Measurements from ENCODE around the gene MAL. TPM values are rescaled to one million over a fixed set of nuclear protein-coding genes. Genes with fewer than 3 reads are reported as not detected.

MAL gene
- polyA plus RNA-seq, 1 donor from 2014 or later, result not detected

DNA sequence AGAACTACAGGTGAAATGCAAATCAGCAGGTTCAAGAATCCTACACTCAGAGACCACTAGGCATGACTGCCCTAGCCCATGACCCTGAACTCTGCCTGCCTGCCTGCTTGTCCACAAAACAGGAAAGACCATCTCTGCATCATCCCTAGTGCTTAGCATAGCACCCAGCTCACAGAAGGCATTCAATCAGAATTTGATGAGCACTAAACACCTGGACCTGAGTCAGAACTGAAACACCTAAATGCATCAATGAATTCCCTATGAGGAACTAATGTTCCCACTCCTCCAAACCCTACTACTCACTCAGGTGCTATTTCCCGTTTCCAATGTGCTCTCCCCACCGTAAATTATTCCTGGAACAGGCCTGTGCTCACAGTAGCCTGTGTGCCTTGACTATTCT is 74.4 kb downstream of the MAL start:
- Histone ChIP-seq H3K9me3 (ENCODE audit: low read length) (no peaks in the 10 kb centered on the region), H3F3A (ENCODE audit: insufficient read depth, low read length, poor library complexity, severe bottlenecking) (no peaks in the 10 kb centered on the region), H3K79me2 (replicated peaks; ENCODE audit: insufficient read depth, low read length) (no peaks in the 10 kb centered on the region), H3K27me3 (ENCODE audit: insufficient read depth, low read depth, low read length) (no peaks in the 10 kb centered on the region), H3K9ac (ENCODE audit: low read length) (no peak overlapping the region), H4K20me1 (ENCODE audit: insufficient read depth) (no peaks in the 10 kb centered on the region), H2AFZ (ENCODE audit: low read depth, low read length) (no peak overlapping the region), H3K27ac (ENCODE audit: low read length) (no peak overlapping the region), H3K36me3 (ENCODE audit: insufficient read depth, low read length) (peaks cover 5% of the 10 kb centered on the region), H3K4me3 (ENCODE audit: low read length) (no peak overlapping the region), H3K9me2 (ENCODE audit: insufficient read depth, low read length) (no peaks in the 10 kb centered on the region), H3K4me2 (ENCODE audit: low read length) (no peak overlapping the region)
- TF ChIP-seq EZH2 (IDR thresholded peaks at IDR 0.05; ENCODE audit: borderline replicate concordance, insufficient read depth, low read length, poor library complexity, severe bottlenecking) (no peak), TAF1 (IDR thresholded peaks at IDR 0.05; ENCODE audit: low read depth) (no peak)
- TF ChIP-seq, protein P1, sequence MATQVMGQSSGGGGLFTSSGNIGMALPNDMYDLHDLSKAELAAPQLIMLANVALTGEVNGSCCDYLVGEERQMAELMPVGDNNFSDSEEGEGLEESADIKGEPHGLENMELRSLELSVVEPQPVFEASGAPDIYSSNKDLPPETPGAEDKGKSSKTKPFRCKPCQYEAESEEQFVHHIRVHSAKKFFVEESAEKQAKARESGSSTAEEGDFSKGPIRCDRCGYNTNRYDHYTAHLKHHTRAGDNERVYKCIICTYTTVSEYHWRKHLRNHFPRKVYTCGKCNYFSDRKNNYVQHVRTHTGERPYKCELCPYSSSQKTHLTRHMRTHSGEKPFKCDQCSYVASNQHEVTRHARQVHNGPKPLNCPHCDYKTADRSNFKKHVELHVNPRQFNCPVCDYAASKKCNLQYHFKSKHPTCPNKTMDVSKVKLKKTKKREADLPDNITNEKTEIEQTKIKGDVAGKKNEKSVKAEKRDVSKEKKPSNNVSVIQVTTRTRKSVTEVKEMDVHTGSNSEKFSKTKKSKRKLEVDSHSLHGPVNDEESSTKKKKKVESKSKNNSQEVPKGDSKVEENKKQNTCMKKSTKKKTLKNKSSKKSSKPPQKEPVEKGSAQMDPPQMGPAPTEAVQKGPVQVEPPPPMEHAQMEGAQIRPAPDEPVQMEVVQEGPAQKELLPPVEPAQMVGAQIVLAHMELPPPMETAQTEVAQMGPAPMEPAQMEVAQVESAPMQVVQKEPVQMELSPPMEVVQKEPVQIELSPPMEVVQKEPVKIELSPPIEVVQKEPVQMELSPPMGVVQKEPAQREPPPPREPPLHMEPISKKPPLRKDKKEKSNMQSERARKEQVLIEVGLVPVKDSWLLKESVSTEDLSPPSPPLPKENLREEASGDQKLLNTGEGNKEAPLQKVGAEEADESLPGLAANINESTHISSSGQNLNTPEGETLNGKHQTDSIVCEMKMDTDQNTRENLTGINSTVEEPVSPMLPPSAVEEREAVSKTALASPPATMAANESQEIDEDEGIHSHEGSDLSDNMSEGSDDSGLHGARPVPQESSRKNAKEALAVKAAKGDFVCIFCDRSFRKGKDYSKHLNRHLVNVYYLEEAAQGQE (IDR thresholded peaks at IDR 0.05; ENCODE audit: borderline replicate concordance), result no peak

Small RNAs within 50 kb of the gene (small RNA-seq; reads per million reads assigned to genes)
- 0 reads per million in 3 experiments for gene RN7SL575P

Other genes with a start within 250 kb of the MAL start
- gene TEKT4, start 154.3 kb upstream of the MAL start, polyA plus RNA-seq, result not detected in 2 replicates
- 155 and 167 TPM in 2 replicates for gene MRPS5, start 96.1 kb downstream of the MAL start, polyA plus RNA-seq
- gene ZNF514, start 134.1 kb downstream of the MAL start, polyA plus RNA-seq, result 32.8 and 39.8 TPM in 2 replicates
- gene ZNF2, start 140.1 kb downstream of the MAL start, polyA plus RNA-seq, result 4.1 and 4.3 TPM in 2 replicates
- 8.0 and 9.3 TPM in 2 replicates for gene ZNF892, start 181.8 kb downstream of the MAL start, polyA plus RNA-seq
- gene PROM2, start 248.7 kb downstream of the MAL start, polyA plus RNA-seq, result 2.2 and 2.3 TPM in 2 replicates

All from neural cell (in vitro differentiated cells).